HG03097 (cell line): ENCODE results near the gene PRSS21.
A peak's percentile ranks its signal among the peaks of the same experiment; 100 is the strongest.

Source experiments
- ATAC-seq: cut with Tn5 transposase; IDR thresholded peaks from one replicate; pipeline ENCODE4 v1.9.1; 2021; ENCODE audit not compliant: unreplicated experiment, low FRiP score

The PRSS21 gene

GRCh38 chr16:2859686-2860265 lies 42.7 kb downstream of the PRSS21 start:
- no peak for ATAC-seq

DNA sequence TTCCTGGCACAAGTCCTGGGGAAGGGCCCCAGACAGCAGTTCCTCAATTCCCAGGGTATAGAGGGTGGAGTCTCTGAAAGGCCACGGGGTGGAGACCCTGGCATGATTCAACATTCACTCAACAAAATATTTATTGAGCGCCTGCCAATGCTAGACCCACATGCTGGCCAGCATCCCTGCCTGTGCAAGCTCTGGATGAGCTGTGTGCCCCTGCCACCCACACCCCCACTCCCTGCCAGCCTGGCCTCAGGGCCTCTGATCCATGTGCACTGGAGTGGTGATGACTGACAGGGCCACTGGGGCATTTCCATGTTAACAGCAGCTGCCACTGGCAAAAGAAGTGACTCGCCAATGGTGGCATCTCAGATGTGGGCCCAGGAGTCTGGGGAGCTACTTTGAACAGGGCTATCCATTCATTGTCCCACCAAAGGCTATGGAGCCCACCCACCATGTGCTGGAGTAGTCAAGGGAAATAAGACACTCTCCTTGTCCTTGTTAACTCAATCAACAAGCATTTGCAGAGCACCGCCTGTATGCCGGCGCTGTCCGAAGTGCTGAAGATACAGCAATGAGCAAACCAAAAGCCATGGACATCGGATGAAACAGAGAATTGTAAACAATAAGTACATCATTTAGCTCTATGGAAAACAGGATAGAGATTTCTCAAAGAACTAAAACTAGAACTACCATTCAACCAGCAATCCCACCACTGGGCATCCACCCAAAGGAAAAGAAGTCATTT lies 44.0 kb downstream of the PRSS21 start:
- ATAC-seq = no peak

DNA sequence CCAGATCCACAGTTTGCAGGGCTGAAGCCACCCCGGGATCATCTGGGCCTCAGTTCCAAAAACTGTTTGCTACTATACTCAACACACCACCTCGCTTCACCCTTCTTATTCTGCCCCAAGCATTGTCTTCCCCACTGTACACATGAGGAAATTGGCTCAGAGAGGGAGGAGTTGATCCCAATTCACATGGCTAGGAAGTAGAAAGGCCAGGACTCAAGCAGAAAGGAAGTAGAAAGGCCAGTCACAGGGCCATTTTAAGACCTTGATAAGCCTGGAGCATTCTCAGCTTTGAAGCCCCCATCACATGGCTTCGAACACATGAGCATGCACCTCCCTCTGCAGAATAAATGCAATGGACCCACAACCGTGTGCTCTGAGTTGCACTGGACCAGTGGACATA lies 48.6 kb downstream of the PRSS21 start:
- no peak for ATAC-seq

DNA sequence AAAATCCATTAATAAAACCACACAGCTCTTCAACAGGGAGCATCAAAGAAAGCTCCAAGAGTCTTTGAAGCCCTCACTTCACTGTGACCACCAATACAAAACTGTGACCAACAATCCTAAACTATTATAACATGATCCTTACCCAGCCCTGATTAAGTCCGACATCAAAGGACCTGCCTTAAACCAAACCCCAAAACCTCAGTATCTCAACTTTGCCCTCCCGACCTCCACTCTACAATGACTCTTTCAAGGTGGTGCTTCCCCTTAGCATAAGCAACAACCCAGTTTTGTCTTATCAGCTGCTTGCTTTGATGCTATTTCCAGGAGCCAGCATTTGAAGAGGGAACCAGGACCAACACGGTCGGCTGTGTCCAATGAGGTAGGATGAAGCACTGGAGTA lies 49.4 kb downstream of the PRSS21 start:
- no peak for ATAC-seq

DNA sequence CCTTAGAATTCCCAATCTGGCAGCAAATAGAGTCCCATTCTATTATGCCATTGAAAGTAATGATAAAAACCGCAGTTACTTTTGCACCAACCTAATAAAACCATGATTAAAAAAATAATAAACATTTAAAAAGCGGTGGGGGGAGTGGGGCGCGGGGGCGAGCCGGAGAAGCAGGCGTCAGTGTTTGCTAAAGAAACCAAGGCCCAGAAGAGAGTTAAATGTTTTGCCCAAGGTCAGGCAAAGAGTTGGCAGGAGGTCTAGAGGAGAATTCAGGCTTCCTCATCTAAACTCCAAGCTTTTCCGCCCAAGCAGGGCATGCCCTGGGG lies 50.6 kb downstream of the PRSS21 start:
- ATAC-seq = no peak

- peak; percentile 73 for ATAC-seq
Measured at GRCh38 chr16:2867987-2868789, 51.2 kb downstream of the PRSS21 start.
